ENCODE measurements around the gene C9orf153.

- TF ChIP-seq EP300 (conservative IDR thresholded peaks at IDR 0.05; ENCODE audit: poor library complexity, severe bottlenecking) (no peak), SMC3 (conservative IDR thresholded peaks at IDR 0.05; ENCODE audit: poor library complexity) (no peak), TAF1 (IDR thresholded peaks at IDR 0.05; ENCODE audit: low read depth) (no peak), MXI1 (conservative IDR thresholded peaks at IDR 0.05; ENCODE audit: poor library complexity, severe bottlenecking) (no peak), RAD21 (conservative IDR thresholded peaks at IDR 0.05) (no peak), POLR2AphosphoS5 (IDR thresholded peaks at IDR 0.05) (no peak)
- TF ChIP-seq, protein P1, sequence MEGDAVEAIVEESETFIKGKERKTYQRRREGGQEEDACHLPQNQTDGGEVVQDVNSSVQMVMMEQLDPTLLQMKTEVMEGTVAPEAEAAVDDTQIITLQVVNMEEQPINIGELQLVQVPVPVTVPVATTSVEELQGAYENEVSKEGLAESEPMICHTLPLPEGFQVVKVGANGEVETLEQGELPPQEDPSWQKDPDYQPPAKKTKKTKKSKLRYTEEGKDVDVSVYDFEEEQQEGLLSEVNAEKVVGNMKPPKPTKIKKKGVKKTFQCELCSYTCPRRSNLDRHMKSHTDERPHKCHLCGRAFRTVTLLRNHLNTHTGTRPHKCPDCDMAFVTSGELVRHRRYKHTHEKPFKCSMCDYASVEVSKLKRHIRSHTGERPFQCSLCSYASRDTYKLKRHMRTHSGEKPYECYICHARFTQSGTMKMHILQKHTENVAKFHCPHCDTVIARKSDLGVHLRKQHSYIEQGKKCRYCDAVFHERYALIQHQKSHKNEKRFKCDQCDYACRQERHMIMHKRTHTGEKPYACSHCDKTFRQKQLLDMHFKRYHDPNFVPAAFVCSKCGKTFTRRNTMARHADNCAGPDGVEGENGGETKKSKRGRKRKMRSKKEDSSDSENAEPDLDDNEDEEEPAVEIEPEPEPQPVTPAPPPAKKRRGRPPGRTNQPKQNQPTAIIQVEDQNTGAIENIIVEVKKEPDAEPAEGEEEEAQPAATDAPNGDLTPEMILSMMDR (IDR thresholded peaks at IDR 0.05; ENCODE audit: poor library complexity, severe bottlenecking) = no peak
Measured at GRCh38 chr9:86250123-86250522, 9.3 kb downstream of the C9orf153 start.
